Fibroblast of lung (primary cell): ENCODE results near the gene S100A10. TPM values are rescaled to one million over a fixed set of nuclear protein-coding genes. Genes with fewer than 3 reads are reported as not detected.

Experiments used
- DNase-seq, 2 donors: peaks; one replicate each; pipeline versions ENCODE4 v3.0.0 to v3.0.0-alpha.2; 2010; ENCODE audit warnings: low read depth in 2 of 2
- H2AFZ ChIP-seq: 2 replicates; pipeline ENCODE4 v1.5.1; 2012; ENCODE audit warnings: low read length, control low read depth, inconsistent platforms
- H3K27ac ChIP-seq: 2 replicates; pipeline ENCODE4 v1.5.1; 2011; ENCODE audit warnings: low read length, control low read depth; ENCODE audit not compliant: insufficient read depth
- H3K27me3 ChIP-seq: 2 replicates; pipeline ENCODE4 v1.5.1; 2011; ENCODE audit warnings: mild to moderate bottlenecking, low read length; ENCODE audit not compliant: control insufficient read depth, insufficient read depth
- H3K36me3 ChIP-seq: 2 replicates; pipeline ENCODE4 v1.5.1; 2011; ENCODE audit warnings: low read length; ENCODE audit not compliant: control insufficient read depth, insufficient read depth
- H3K4me1 ChIP-seq: 2 replicates; pipeline ENCODE4 v1.5.1; 2011; ENCODE audit warnings: low read length; ENCODE audit not compliant: control insufficient read depth, insufficient read depth; ENCODE audit errors: extremely low read depth
- H3K4me2 ChIP-seq: 2 replicates; pipeline ENCODE4 v1.5.1; 2011; ENCODE audit warnings: low read length, control low read depth; ENCODE audit not compliant: insufficient read depth; ENCODE audit errors: extremely low read depth
- H3K4me3 ChIP-seq, 4 experiments: fragments of 200-600 bp in 1 of 4; sonication (generic) in 1 of 4; replicated peaks in 1 of 4; 2 replicates each; pipeline ENCODE4 v1.5.1; 2011 to 2016; ENCODE audit warnings: low read length in 4 of 4, low read depth in 3 of 4, mild to moderate bottlenecking in 3 of 4, control low read depth in 2 of 4, inconsistent platforms in 1 of 4, mixed read lengths in 1 of 4; ENCODE audit not compliant: insufficient read depth in 1 of 4; ENCODE audit errors: control extremely low read depth in 1 of 4
- H3K79me2 ChIP-seq: 2 replicates; pipeline ENCODE4 v1.5.1; 2012; ENCODE audit warnings: mild to moderate bottlenecking, low read length, inconsistent platforms; ENCODE audit not compliant: control insufficient read depth, insufficient read depth
- H3K9ac ChIP-seq: 2 replicates; pipeline ENCODE4 v1.5.1; 2011; ENCODE audit warnings: mild to moderate bottlenecking, low read length, control low read depth; ENCODE audit not compliant: insufficient read depth
- H3K9me3 ChIP-seq: 2 replicates; pipeline ENCODE4 v1.5.1; 2012; ENCODE audit warnings: low read depth, low read length; ENCODE audit not compliant: control insufficient read depth, insufficient read depth
- H4K20me1 ChIP-seq: 2 replicates; pipeline ENCODE4 v1.5.1; 2011; ENCODE audit warnings: low read length; ENCODE audit not compliant: control insufficient read depth, insufficient read depth; ENCODE audit errors: extremely low read depth
- CTCF ChIP-seq, 2 donors: IDR thresholded peaks in 1 of 2; conservative IDR thresholded peaks in 1 of 2; 1 replicate in 1 of 2; 2 replicates in 1 of 2; pipeline ENCODE4 v1.5.1; 2011 to 2012; ENCODE audit warnings: low read length in 2 of 2, control low read depth in 1 of 2, inconsistent platforms in 1 of 2, low read depth in 1 of 2, mild to moderate bottlenecking in 1 of 2
- EZH2 ChIP-seq: IDR thresholded peaks from 2 replicates; pipeline ENCODE4 v1.5.1; 2012; ENCODE audit warnings: low read length, control low read depth, mild to moderate bottlenecking; ENCODE audit errors: missing control alignments
- polyA plus RNA-seq, 2 donors: library from polyadenylated mRNA; depleted of rRNA in 1 of 2; stranded (reverse) in 1 of 2; unstranded in 1 of 2; fragments of >200 nt; gene quantifications; 2 replicates each; pipeline ENCODE4 v1.2.1, GENCODE V29; 2011 to 2012; ENCODE audit warnings: missing spikeins in 1 of 2
- total RNA-seq: library from RNA; depleted of rRNA; stranded (reverse); fragments of >200 nt; gene quantifications from 2 replicates; pipeline ENCODE4 v1.2.1, GENCODE V29; 2014

Gene S100A10
- total and polyA plus RNA-seq, 2 donors (not counting 1 experiment from before 2014, with no cell fraction given) = 141 to 750 TPM

GRCh38 chr1:151940541-151940940 lies 53.1 kb downstream of the S100A10 start:
- no peak overlapping the region for H3K4me3 ChIP-seq
- H3K9me3 ChIP-seq = no peaks in the 10 kb centered on the region
- H3K27ac ChIP-seq = peak overlapping the region; percentile 68
- H4K20me1 ChIP-seq = no peaks in the 10 kb centered on the region
- no peaks in the 10 kb centered on the region for H3K79me2 ChIP-seq
- DNase-seq = no peak
- H3K4me1 ChIP-seq = peaks cover 17% of the 10 kb centered on the region
- H3K4me2 ChIP-seq = no peak overlapping the region
- H3K9ac ChIP-seq = no peak overlapping the region
- no peaks in the 10 kb centered on the region for H3K27me3 ChIP-seq
- H2AFZ ChIP-seq = no peak overlapping the region
- no peaks in the 10 kb centered on the region for H3K36me3 ChIP-seq
- TF ChIP-seq EZH2 = no peak
- TF ChIP-seq CTCF (conservative IDR thresholded peaks at IDR 0.05 in 1 of 2, IDR thresholded peaks at IDR 0.05 in 1 of 2; ENCODE audit: low read depth in 1 of 2, low read length in 2 of 2) = no peak

- no peak overlapping the region for H2AFZ ChIP-seq
- peaks cover 10% of the 10 kb centered on the region for H3K4me1 ChIP-seq
- no peaks in the 10 kb centered on the region for H4K20me1 ChIP-seq
- DNase-seq = no peak
- TF ChIP-seq CTCF (conservative IDR thresholded peaks at IDR 0.05 in 1 of 2, IDR thresholded peaks at IDR 0.05 in 1 of 2; ENCODE audit: low read depth in 1 of 2, low read length in 2 of 2) (no peak), EZH2 (no peak)
- no peak overlapping the region for H3K4me3 ChIP-seq
- no peaks in the 10 kb centered on the region for H3K9me3 ChIP-seq
- H3K4me2 ChIP-seq = no peak overlapping the region
- no peaks in the 10 kb centered on the region for H3K27me3 ChIP-seq
- H3K9ac ChIP-seq = no peak overlapping the region
- no peaks in the 10 kb centered on the region for H3K79me2 ChIP-seq
- H3K36me3 ChIP-seq = no peaks in the 10 kb centered on the region
- H3K27ac ChIP-seq = no peak overlapping the region
Observed at GRCh38 chr1:151939779-151940178, 53.9 kb downstream of the S100A10 start.

GRCh38 chr1:151939141-151939540 lies 54.5 kb downstream of the S100A10 start:
- Histone ChIP-seq H3K27ac (no peak overlapping the region), H3K36me3 (no peaks in the 10 kb centered on the region), H2AFZ (no peak overlapping the region), H3K4me2 (no peak overlapping the region), H3K27me3 (no peaks in the 10 kb centered on the region), H3K4me3 (no peak overlapping the region), H3K9me3 (no peaks in the 10 kb centered on the region), H3K79me2 (no peaks in the 10 kb centered on the region), H3K4me1 (peaks cover 6% of the 10 kb centered on the region), H3K9ac (no peak overlapping the region), H4K20me1 (no peaks in the 10 kb centered on the region)
- no peak for TF ChIP-seq CTCF (conservative IDR thresholded peaks at IDR 0.05 in 1 of 2, IDR thresholded peaks at IDR 0.05 in 1 of 2; ENCODE audit: low read depth in 1 of 2, low read length in 2 of 2)
- TF ChIP-seq EZH2 = no peak
- no peak for DNase-seq
